DMS79 (cell line): ENCODE results near the gene TGM1.
A peak's percentile ranks its signal among the peaks of the same experiment; 100 is the strongest.

Source experiments
- DNase-seq: peaks from one replicate; lab custom pipeline; 2025; lab: John Stamatoyannopoulos, UW

The TGM1 gene

DNA sequence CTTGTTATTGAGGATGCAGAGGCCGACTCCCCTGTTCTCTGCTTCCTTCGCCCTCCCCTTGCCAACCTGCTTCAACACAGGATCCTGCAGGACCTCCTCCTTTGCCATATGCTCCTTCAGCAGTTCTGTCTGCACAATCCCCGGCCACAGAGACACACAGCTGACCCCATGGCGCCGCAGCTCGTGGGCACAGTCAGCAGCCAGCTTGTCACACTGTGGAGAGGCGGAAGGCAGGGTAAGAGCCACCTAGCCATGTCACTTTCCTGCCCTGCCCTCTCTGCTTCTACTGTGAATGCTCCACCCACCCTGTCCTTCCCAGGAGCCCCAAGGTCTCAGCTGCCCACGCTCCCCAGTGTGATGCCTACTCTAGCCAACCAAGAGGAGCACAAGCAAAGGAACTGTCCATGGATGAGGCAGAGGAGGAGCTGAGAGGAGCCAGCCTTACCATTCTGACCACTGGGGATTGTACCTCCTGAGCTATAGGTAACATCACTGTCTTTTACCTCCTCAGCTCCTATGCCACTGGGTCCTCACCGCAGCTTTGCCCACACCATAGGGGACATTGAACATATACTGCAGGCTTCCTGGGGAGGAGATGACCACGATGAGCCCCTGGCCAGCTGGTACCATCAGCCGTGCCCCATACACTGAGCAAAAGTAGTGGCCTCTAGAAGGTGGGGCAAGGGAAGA is 29.3 kb upstream of the TGM1 start:
- DNase-seq: no peak

- no peak for DNase-seq
Observed at GRCh38 chr14:24291446-24292117, 28.6 kb upstream of the TGM1 start.

GRCh38 chr14:24290746-24291145 is 27.8 kb upstream of the TGM1 start:
- no peak for DNase-seq

- DNase-seq: no peak
Observed at GRCh38 chr14:24289649-24290280, 26.8 kb upstream of the TGM1 start.

GRCh38 chr14:24286996-24287395 is 24.0 kb upstream of the TGM1 start:
- DNase-seq: no peak

GRCh38 chr14:24285351-24285750 is 22.4 kb upstream of the TGM1 start:
- DNase-seq: no peak

DNA sequence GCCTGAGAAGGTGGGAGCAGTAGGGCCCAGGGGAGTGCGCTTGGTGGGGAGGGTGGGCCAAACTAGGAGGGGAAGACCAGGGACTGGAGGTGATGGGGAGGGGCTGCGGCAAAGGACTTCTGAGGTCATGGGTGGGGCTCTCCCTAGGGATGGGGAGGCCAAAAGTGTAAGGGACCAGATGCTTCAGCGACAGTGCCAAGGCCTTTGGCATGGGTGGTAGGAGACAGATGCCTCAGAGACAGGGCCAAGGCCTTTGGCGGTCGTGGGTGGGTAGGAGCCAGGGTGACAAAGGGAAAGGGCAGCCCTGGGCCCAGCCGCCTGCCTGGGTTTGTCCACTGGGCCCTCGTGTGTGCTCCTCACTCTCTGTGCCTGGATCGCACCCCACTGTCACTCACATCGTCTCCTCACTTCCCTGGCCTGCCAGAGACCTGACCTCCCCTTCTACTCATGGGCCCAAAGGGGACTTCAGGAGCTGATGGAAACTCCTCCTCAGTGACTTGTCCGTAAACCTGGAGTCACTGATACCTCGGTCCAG is 21.6 kb upstream of the TGM1 start:
- DNase-seq: no peak

DNA sequence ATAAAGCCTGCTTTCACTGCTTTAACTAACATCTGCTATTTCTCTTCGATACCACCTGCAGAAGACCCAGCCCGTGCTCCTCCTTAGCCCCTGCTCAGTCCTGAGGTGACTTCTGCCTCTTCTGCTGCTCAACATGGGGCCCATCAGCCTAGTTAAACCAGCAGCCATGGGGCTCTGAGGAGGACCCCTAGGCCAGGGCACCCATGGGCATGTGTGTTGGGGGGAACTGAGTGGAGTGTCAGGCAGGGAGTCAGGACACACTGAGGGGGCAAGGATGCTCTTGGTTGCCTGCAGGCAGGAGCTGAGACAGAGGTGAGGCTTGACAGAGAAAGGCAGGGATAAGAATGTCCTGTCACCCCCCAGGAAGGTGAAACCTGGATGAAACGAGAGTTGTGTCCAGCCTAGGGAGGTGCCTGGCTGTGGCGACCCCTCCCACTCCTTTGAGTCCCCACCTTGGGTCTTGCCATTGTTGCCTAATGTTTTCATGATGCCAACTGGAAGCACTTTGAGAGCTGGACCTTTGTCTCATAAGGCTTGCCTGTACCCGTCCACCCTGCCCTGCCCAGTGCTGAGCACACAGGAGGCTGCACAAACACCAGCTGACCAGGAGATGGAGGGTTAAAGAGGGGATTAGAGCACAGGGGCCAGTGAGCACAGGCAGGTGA is 21.0 kb upstream of the TGM1 start:
- no peak for DNase-seq

DNA sequence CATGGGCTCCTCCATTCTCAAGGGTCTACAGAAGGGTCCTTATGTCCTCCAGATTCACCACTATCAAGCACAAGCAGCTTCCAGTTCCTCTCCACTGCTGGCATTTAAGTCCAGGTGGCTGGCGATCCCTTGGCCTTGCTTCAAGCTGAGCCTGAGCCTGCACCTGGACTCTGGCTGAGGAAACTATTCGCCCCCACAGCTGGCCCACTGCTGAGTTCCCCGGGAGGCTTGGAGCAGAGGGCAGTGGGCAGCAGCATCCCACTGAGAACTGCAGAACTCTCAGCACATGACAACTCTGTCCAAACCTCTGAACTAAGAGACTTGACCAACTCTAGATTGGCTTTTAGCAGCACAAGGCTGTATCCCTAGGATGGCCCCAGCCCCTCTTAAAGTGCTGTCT is 19.8 kb upstream of the TGM1 start:
- peak; percentile 28 for DNase-seq

- no peak for DNase-seq
Observed at GRCh38 chr14:24281636-24282035, 18.7 kb upstream of the TGM1 start.

- DNase-seq: no peak
Observed at GRCh38 chr14:24280797-24281460, 18.0 kb upstream of the TGM1 start.

GRCh38 chr14:24279301-24280186 is 16.6 kb upstream of the TGM1 start:
- no peak for DNase-seq

DNA sequence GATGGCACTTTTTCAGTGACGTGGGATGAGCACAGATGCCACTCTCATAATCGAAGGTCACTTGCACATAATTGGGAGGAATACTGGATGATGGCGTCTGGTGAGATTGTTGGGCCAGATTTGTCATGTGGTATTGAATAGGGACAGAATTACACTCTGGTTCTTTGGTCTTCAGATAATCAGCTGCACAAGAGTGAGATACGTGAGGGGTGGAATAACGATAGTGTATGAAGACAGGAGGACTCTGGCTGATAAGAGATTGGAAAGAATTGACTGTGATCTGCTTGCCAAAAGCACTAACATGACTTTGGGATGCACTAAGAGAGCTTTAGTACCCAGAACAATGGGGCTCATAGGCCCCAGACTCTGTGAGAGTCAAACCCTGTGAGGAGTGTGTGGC is 15.4 kb upstream of the TGM1 start:
- no peak for DNase-seq

DNA sequence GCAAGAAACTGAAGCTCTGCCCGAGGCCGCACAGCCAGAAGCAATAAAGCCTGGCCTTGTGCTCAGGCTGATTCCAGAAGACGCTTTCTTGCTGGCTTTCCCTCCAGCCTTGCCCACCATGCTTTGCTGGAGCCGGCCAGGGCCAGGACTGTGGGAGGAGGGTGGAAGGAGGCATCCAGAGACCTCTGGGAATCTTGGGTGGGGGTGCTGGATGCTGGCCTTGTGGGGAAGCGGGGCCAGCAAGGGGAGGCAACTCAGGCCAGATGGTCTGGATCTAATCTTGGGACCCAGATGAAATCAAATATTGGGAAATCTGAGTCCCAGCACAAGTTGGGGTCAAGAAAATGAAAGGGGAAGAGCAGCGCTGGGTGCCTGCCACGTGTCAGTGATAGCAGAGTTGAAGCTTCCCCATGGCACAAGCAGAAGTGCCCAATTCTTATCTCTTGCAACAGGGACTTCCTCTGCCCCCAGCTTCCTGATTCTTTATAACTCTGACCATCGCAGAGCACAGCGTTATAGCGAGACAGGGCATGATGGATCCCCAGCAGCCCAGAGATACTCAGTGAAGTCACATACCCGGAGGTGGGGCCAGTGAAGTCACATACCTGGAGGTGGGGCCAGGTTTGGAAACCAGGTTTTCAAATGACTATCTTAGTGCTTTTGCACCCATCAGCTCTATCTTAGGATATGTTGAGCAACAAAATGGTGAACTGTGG is 14.8 kb upstream of the TGM1 start:
- no peak for DNase-seq

DNA sequence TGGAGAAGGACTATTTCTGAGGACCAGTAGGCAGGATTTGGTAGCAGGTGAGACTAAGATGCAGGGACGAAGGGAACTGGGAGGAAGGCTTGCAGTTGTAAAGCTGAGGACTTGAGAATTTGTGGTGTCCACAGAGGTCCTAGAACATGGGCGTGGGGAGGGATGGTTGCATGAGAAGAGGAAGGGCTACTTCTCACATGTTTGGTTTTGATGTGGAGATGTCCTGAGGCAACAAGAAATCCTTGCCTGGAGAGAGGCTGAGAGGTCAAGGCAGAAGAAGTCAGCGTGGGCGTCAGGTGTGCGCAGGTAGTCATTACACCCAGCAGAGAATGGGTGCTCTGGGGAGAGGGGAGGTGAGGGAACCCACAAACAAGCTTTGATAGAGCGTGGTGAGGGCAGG is 14.1 kb upstream of the TGM1 start:
- DNase-seq: no peak

- no peak for DNase-seq
Observed at GRCh38 chr14:24274101-24274543, 11.1 kb upstream of the TGM1 start.

GRCh38 chr14:24273422-24273998 is 10.5 kb upstream of the TGM1 start:
- DNase-seq: no peak

DNA sequence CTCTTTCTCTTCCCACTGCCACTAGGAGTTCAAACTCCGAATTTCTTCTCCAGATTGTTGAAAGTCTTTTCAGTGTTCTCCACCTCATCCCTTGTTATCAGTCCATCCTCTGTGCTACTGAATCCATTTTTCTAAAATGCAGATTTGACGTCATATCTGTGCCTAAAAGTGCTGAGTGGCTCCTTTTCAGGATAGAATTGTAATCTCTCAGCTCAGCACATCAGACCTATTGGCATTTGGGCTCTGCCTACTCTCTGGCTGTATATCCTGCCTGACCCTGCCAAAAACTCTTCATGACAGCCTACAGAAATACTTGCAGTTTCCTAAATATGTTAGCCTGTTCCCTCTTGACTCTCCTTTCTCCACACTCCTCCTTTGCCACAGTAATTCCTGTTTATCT is 9.5 kb upstream of the TGM1 start:
- no peak for DNase-seq

DNA sequence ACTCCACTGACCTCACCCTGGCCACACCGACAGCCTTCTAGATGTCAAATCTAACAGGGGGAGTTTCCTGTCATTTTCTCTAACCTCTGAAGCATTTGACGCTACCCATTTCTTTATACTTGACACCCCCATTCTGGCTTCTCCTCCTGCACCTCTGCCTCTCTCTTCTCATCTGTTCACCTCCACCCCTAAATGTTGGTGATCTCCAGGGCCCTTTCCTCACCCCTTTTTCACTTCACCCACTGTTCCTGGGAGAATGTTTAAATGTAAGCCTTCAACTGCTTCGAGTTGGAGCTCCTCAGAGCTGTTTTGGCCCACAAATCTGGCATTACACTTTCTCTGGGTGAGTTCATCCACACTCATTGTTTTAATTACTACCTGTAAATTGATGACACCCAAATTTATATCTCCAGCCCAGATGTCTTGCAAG is 8.9 kb upstream of the TGM1 start:
- DNase-seq: no peak
